Iris pigment epithelial cell (primary cell): ENCODE measurements around the gene ASMT.
"Not testable (repeated sequence)": the region's sequence is repeated elsewhere in the genome, so short reads cannot be mapped to it uniquely, and the experiment has no call there.

Experiments
- DNase-seq: peaks from one replicate; pipeline ENCODE4 v3.0.0-alpha.2; 2011; ENCODE audit warnings: low read depth

The ASMT gene

GRCh38 chrX:1597345-1598020 lies 17.4 kb upstream of the ASMT start:
- DNase-seq: no peak

- DNase-seq: no peak
These were observed 16.6 kb upstream of the ASMT start for GRCh38 chrX:1598021-1598875.

GRCh38 chrX:1598876-1599790 lies 15.7 kb upstream of the ASMT start:
- DNase-seq: no peak

DNA sequence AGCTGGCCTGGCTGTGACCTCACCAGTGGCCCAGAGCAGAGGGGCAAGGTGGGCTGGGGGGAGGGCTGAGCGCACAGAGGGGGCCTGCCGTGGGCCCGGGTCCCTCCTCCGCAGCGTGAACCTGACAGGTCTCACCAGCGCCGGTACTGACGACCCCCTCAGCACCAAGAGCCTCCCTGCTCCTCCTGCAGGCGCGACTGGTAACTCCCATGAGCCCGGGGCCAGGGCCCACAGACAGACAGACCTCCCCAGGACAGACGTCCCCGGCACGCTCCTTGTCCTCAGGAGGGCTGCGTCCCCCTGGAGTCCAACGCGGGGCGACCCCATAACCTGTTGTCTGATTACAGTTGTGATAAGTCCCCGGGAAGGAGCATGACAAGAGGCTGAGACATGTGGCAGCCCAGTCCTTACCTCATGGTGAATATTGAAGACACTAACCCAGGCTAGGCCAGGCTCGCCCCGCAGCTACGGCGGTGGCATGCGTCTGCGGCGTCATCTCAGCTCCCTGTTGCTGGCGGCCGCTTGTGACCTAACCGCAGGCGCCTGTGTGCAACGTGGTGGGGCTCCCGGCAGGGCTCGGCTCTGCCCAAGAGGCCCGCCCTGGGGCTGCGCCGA lies 15.0 kb upstream of the ASMT start:
- no peak for DNase-seq

DNA sequence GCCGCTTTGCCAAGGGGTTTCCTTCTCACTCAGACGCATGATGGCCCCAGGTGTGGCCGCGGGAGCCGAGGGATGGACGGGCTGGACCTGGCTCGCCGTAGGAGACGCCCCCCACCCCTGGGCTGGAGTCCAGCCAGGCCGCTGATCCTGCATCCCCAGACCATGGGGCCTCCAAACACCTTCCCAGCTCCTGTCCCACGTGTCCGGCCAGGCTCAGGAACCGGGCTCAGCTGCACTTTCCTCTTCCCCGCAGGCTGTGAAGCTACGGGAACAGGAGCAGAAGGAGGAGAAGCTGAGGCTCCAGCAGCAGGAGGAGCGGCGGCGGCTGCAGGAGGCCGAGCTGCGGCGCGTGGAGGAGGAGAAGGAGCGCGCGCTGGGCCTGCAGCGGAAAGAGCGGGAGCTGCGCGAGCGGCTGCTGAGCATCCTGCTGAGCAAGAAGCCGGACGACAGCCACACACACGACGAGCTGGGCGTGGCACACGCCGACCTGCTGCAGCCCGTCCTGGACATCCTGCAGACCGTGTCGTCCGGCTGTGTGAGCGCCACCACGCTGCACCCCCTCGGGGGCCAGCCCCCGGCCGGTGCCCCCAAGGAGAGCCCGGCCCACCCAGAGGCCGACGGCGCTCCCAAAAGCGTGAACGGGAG lies 14.3 kb upstream of the ASMT start:
- no peak for DNase-seq

- DNase-seq: no peak
These were observed 13.7 kb upstream of the ASMT start for GRCh38 chrX:1601051-1601767.

DNA sequence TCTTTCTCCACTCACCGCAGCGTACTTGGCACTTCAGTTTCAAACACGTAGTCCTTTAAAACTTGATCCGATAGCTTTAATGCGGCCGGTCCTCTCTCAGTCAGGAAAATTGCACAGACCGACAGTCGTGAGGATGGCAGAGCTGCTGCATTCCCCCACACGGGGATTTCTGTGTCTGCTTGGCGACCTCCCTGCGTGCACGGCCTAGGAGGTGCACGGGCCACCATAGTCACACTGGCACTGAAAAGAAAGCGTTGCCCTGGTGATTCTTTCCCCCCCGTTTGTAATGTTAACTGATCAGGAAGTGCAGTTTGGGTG lies 13.1 kb upstream of the ASMT start:
- DNase-seq: no peak

GRCh38 chrX:1602299-1602698 lies 12.6 kb upstream of the ASMT start:
- DNase-seq: no peak

GRCh38 chrX:1606496-1606895 lies 8.4 kb upstream of the ASMT start:
- DNase-seq: no peak

DNA sequence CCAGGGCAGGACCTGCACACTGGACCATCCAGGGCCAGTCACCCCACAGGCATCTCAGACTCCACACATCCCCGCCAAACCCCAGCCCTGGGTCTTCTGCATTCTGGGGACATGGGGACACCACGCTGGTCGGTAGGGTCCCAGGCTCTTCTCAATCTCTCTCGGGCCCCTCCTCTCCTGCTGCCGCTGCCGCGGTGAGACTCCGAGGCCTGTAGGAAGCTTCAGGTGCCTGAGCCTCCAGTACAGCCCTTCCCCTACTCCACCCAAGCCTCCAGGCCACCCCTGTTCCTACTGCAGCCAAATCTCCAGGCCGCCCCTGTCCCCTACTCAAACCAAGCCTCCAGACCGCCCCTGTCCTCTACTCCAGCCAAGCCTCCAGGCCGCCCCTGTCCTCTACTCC lies 5.5 kb upstream of the ASMT start:
- DNase-seq: no peak

GRCh38 chrX:1609762-1610161 lies 5.1 kb upstream of the ASMT start:
- no peak for DNase-seq

- DNase-seq: no peak
These were observed 4.7 kb upstream of the ASMT start for GRCh38 chrX:1610166-1610565.

DNA sequence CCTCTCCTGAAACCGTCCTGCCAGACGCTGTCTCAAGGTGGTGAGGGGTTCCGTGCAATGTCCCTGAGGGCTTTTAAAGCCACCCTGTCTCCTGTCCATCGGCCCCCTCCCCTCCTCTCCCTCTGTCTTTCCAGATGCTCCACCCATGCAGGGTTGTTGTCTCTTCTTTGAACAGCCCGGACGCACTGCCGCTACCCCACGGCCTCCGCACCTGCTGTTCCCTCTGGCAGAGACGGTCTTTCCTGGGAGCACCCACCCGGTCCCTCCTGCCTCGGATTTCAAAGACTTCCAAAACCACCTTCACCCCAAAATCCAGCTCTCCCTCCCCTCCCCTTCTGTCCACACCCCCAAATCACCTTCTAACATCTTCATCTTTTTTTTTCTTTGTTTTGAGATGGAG lies 4.1 kb upstream of the ASMT start:
- DNase-seq: no peak

DNA sequence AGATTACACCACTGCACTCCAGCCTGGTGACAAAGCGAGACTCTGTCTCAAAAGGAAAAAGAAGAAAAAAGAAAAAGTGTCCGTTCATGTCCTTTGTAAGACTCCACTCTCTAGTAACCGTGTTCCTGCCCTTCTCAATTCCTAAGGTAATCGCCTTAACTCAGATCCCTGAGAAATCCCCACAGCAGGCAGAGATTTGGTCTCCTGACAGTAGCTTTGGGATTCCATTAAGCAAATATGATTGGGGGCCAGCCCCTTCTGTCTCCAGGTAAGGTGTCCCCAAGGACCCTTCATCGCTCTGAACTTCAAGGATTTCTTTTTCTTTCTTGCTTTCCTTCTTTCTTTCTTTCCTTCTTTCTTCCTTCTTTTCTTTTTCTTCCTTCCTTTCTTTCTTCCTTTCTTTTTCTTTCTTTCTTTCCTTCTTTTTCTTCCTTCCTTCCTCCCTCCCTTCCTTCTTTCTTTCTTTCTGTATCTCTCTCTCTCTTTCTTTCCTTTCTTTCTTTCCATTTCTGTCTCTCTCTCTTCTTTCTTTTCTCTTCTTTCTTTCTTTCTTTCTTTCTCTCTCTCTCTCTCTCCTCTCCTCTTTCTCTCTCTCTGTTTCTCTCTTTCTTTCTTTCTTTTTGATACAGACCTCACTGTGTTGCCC lies 2.1 kb upstream of the ASMT start:
- DNase-seq: no peak

GRCh38 chrX:1618689-1619088 lies 3.8 kb downstream of the ASMT start:
- DNase-seq: no peak

DNA sequence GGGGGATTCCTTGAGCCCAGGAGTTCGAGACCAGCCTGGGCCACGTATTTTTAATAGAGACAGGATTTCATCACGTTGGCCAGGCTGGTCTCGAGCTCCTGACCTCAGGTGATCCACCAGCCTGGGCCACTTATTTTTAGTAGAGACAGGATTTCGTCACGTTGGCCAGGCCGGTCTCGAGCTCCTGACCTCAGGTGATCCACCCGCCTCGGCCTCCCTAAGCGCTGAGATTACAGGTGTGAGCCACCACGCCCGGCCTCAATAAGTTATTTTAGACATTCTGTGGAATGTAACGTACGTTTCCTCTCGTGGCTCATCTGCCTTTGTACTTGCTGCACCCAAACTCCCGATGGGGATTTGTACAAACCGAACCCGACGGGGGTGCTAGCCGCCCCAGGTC lies 8.8 kb downstream of the ASMT start:
- DNase-seq: no peak

GRCh38 chrX:1624158-1624860 lies 9.4 kb downstream of the ASMT start:
- not testable (repeated sequence) for DNase-seq

- DNase-seq: not testable (repeated sequence)
These were observed 10.0 kb downstream of the ASMT start for GRCh38 chrX:1624861-1625215.

GRCh38 chrX:1629244-1629643 lies 14.4 kb downstream of the ASMT start:
- DNase-seq: no peak

DNA sequence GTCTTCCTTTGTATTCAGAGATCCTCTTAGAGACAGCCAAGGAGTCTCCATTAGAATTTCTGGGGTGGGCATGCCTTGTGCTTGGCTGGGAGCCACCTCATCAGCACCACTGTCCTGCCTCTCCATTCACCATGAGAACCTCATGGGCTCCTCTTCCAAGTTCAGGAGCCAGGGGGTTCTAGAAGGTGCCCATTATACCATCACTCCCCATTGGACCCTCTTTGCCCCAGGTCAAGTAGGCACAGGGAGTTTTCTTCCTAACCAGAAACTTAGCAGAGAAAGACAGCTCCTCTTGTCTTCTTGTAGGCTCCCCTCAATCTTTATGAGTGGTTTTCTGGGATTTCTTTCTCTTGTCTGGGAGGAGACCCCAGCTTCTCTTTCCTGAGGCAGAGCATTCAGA lies 31.1 kb downstream of the ASMT start:
- no peak for DNase-seq
